ENCODE results near the gene OTULIN. TPM values are rescaled to one million over a fixed set of nuclear protein-coding genes. Genes with fewer than 3 reads are reported as not detected.

OTULIN gene
- total RNA-seq, 3 donors from 2014 or later, result 46.4 to 64.8 (median 50.1) TPM

DNA sequence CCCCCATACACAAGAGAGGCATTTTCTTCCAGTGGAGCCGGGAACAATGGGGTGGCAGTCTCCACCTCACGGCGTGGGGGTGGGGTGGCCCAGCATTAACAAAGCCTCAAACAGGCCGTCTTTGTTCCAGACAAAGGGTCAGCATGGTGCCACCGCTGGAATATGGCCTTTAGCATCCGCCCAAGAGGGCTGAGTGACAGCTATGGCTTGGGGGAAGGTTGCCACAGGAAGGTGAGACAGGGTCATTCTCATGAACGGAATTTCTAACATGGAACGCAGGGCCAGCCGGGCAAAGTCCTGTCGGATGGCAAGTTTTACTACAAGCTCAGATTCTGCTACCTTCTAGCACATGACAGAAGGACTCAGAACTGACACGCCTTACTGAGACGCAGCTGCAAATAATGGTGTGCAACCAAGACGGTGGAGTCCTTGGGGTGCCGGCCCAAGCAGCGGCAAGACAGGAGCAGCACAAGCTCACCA is 64.0 kb downstream of the OTULIN start:
- H3K4me3 Mint-ChIP-seq, result no peak overlapping the region
- ATAC-seq (no peak), DNase-seq (no peak)
- H3K9me3 Mint-ChIP-seq, result no peaks in the 10 kb centered on the region
- peaks cover 8% of the 10 kb centered on the region for H3K4me1 Mint-ChIP-seq (ENCODE audit: low read depth)
- H3K27me3 Mint-ChIP-seq (ENCODE audit: low read depth), result no peaks in the 10 kb centered on the region
- peaks cover 19% of the 10 kb centered on the region for H3K36me3 Mint-ChIP-seq (ENCODE audit: insufficient read depth)

DNA sequence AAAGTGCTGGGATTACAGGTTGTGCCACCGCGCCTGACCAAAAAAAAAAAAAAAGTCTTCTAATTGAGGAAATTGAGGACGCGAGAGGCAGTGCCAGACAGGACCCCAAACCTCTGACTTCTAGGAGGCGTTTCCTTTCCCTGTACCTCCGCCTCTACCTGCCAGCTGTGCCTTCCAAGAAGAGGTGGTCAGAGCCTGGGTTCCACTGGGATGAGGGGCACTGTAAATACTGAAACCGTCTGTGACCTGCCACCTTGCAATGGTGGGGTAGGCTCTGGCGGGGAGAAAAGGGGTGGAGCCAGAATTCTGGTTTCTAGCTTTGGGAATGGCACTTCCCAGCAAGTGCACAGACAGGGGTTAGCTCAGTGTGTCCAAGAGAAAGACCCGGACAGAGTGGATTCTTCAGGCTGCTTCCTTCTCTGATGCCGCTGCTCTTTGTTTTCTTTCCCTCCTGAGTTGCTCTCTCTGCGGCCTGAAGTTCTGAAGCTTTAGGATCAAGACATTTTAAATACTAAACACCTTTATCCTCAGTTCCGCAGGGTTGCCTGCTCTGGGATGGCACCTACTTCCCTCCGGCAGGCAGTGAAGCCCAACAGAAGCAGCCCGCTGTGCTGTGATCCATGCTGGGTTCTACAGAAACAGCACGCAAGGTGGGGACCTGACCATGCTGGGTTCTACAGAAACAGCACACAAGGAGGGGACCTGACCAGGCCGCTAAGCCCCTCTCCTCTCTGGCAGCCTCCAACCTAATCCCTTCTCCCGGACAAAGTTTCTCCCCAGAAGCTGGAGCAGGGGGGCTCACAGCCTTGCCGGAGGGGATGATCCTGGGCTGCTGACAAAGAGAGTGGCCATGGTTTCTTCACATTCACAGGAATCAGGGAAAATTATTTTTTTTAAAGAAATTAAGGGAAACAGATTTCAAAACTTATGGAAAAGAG is 65.2 kb downstream of the OTULIN start:
- H3K4me1 Mint-ChIP-seq (ENCODE audit: low read depth), result peaks cover 6% of the 10 kb centered on the region
- H3K27me3 Mint-ChIP-seq (ENCODE audit: low read depth), result no peaks in the 10 kb centered on the region
- H3K36me3 Mint-ChIP-seq (ENCODE audit: insufficient read depth), result peaks cover 22% of the 10 kb centered on the region
- H3K9me3 Mint-ChIP-seq, result no peaks in the 10 kb centered on the region
- no peak for ATAC-seq
- H3K4me3 Mint-ChIP-seq, result no peak overlapping the region
- no peak for DNase-seq

DNA sequence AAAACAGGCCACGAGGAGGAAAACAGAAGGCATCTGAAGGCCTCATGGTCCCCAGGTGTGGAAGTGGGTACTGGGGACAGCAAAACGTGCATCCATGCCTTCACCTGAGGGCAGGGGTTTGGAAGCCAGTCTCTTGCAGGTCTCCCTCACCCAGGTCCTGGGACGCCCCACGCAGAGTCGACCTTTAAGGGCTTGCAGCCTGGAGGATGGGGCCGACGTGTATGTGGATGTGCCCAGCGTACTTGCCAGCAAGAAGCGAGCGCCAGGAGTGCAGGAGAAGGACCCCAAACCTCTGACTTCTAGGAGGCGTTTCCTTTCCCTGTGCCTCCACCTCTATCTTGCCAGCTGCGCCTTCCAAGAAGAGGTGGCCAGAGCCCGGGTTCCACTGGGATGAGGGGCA is 65.9 kb downstream of the OTULIN start:
- no peak for DNase-seq
- H3K4me1 Mint-ChIP-seq (ENCODE audit: low read depth), result peaks cover 6% of the 10 kb centered on the region
- no peak for ATAC-seq
- H3K9me3 Mint-ChIP-seq, result no peaks in the 10 kb centered on the region
- H3K36me3 Mint-ChIP-seq (ENCODE audit: insufficient read depth), result peaks cover 19% of the 10 kb centered on the region
- no peaks in the 10 kb centered on the region for H3K27me3 Mint-ChIP-seq (ENCODE audit: low read depth)
- no peak overlapping the region for H3K4me3 Mint-ChIP-seq

DNA sequence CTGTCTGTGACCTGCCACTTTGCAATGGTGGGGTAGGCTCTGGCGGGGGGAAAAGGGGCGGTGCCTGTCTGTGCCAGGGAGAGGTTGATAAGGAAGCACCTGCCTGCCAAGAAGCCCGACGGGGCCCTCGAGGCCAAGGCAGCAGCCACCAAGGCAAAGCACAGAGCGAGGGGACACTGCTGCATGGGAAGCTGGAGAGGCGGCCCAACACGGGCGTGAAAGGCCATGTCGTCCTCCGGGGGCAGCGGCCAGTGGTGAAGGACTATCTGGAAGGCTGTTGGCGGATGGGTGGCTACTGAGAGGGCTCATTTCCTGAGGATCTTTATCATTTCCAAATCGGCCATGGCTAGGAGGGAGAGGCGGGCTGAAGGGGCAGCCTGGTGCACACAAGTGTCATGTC is 66.4 kb downstream of the OTULIN start:
- ATAC-seq (no peak), DNase-seq (no peak)
- Mint-ChIP-seq H3K27me3 (ENCODE audit: low read depth) (no peaks in the 10 kb centered on the region), H3K4me1 (ENCODE audit: low read depth) (peaks cover 6% of the 10 kb centered on the region), H3K4me3 (no peak overlapping the region), H3K9me3 (no peaks in the 10 kb centered on the region), H3K36me3 (ENCODE audit: insufficient read depth) (peaks cover 19% of the 10 kb centered on the region)

DNA sequence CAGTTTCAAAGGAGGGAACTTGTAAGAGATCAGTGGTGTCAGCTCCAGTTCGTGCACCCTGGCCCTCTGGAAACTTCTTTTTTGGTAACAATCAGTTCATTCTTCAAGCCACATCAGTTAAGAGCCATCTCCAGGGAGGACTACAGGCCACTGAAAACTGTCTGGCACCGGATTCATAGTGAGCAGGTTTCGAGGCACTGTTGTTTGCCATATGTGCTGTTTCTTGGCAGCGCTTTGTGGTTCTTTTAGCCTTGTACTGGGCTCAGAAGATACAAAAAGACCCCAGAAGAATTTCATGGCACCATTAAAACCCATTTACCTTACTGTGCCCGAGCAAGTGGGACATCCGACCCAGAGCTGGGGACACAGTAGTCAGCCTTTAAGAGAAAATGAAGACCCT is 68.5 kb downstream of the OTULIN start:
- ATAC-seq (no peak), DNase-seq (no peak)
- H3K27me3 Mint-ChIP-seq (ENCODE audit: low read depth), result no peaks in the 10 kb centered on the region
- H3K9me3 Mint-ChIP-seq, result no peaks in the 10 kb centered on the region
- H3K4me3 Mint-ChIP-seq, result no peak overlapping the region
- no peaks in the 10 kb centered on the region for H3K4me1 Mint-ChIP-seq (ENCODE audit: low read depth)
- peaks cover 17% of the 10 kb centered on the region for H3K36me3 Mint-ChIP-seq (ENCODE audit: insufficient read depth)

DNA sequence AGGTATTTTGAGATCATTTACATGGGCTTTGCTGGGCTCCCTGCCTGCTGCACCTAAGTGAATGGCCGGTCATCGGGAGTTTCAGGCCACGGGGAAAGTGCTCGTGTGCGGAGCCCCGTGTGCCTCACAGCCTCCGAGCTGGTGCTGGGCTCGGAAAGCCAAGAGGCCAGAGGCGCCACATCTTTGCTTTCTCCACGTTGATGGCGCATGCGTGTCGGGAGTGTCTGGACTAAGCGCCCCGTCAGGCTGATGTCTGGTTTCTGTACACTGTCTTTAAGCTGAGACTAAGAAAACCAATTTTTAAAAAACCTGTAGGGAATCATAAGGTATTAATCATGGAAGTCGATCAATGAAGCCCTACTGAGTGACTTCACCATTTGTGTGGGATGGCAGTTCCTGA is 69.1 kb downstream of the OTULIN start:
- H3K4me3 Mint-ChIP-seq, result no peak overlapping the region
- H3K27me3 Mint-ChIP-seq (ENCODE audit: low read depth), result no peaks in the 10 kb centered on the region
- DNase-seq (no peak), ATAC-seq (no peak)
- no peaks in the 10 kb centered on the region for H3K4me1 Mint-ChIP-seq (ENCODE audit: low read depth)
- no peaks in the 10 kb centered on the region for H3K9me3 Mint-ChIP-seq
- peaks cover 19% of the 10 kb centered on the region for H3K36me3 Mint-ChIP-seq (ENCODE audit: insufficient read depth)

DNA sequence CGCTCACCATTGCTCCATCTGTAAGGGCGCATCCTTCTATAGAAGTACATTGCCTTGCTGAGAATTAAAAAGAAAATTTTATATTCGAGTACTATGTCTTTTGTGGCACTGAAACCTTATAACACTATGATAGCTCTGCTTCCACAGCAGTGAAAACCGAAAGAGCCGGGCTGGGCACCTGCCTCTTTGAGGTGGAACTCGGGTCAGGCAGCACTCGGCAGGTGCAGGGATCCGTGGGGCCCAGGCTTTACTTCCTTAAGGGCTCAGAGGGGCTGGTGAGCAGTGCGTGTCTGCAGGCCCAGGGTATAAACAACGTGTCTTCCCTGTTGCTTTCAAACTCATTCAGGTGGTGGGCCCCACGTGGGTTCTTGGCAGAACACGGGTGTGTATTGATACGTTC is 69.9 kb downstream of the OTULIN start:
- Mint-ChIP-seq H3K4me3 (no peak overlapping the region), H3K4me1 (ENCODE audit: low read depth) (no peaks in the 10 kb centered on the region), H3K9me3 (no peaks in the 10 kb centered on the region), H3K36me3 (ENCODE audit: insufficient read depth) (peaks cover 21% of the 10 kb centered on the region), H3K27me3 (ENCODE audit: low read depth) (no peaks in the 10 kb centered on the region)
- ATAC-seq (no peak), DNase-seq (no peak)

DNA sequence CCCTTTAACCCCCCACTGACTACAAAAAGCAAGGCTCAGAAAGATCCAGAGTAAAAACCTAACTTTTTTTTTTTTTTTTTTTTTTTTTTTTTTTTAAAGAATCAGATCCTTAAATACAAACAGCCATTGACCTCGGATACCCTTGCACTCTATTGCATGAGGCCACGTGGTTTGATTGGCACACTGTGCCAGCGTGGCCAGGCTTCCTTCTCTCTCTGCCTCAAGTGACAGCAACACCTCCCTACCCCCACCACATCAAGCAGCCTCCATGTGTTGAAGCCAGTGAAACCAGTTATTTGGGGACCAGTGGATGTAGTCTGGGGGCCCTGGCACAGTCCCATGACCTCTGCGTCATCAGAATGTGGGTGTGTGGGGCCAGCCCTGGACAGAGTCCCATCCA is 71.4 kb downstream of the OTULIN start:
- no peak for ATAC-seq
- H3K9me3 Mint-ChIP-seq, result no peaks in the 10 kb centered on the region
- H3K36me3 Mint-ChIP-seq (ENCODE audit: insufficient read depth), result peaks cover 20% of the 10 kb centered on the region
- H3K4me1 Mint-ChIP-seq (ENCODE audit: low read depth), result no peaks in the 10 kb centered on the region
- no peaks in the 10 kb centered on the region for H3K27me3 Mint-ChIP-seq (ENCODE audit: low read depth)
- no peak for DNase-seq
- no peak overlapping the region for H3K4me3 Mint-ChIP-seq

DNA sequence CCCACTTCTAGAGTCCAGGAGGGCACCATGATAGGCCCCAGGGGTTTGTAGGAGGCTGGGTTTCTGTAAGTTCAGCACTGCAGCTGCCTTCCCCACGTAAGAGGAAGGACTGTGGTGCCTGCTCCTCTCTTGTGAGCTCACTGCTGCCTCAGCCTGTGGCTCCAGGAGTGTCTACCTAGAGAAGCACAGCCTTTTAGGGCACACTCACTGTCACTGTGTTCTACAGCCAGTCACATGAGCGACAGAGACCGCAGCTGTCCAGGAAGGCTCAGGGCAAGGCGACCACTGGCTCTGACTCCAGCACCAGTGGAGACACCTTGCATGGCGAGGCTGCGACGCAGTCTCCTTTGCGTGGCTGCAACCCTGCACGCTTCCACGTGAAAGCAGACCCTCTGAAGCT is 72.8 kb downstream of the OTULIN start:
- no peaks in the 10 kb centered on the region for H3K9me3 Mint-ChIP-seq
- H3K27me3 Mint-ChIP-seq (ENCODE audit: low read depth), result no peaks in the 10 kb centered on the region
- peaks cover 27% of the 10 kb centered on the region for H3K36me3 Mint-ChIP-seq (ENCODE audit: insufficient read depth)
- H3K4me1 Mint-ChIP-seq (ENCODE audit: low read depth), result peaks cover 4% of the 10 kb centered on the region
- ATAC-seq (no peak), DNase-seq (no peak)
- H3K4me3 Mint-ChIP-seq, result no peak overlapping the region

DNA sequence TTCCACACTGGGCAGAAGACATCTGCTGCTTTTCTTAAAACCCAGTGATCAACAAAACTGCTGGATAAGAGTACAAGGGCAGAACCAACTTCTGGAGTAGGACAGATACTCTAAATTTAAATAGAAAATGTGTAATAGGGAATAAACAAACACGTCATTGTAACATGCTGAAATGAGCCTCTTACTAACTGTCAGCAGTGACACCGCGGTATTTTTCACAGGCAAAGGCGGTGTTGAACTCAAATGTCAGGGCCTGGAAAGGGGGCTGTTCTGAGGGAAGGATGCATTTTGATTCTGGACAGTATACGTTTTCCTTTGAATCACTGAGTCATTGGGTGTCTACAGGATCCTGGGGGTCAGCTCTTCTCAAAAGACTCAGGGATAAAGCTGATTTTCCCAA is 73.5 kb downstream of the OTULIN start:
- no peaks in the 10 kb centered on the region for H3K9me3 Mint-ChIP-seq
- H3K4me1 Mint-ChIP-seq (ENCODE audit: low read depth), result peaks cover 8% of the 10 kb centered on the region
- H3K27me3 Mint-ChIP-seq (ENCODE audit: low read depth), result no peaks in the 10 kb centered on the region
- H3K4me3 Mint-ChIP-seq, result no peak overlapping the region
- DNase-seq (no peak), ATAC-seq (no peak)
- peaks cover 30% of the 10 kb centered on the region for H3K36me3 Mint-ChIP-seq (ENCODE audit: insufficient read depth)

DNA sequence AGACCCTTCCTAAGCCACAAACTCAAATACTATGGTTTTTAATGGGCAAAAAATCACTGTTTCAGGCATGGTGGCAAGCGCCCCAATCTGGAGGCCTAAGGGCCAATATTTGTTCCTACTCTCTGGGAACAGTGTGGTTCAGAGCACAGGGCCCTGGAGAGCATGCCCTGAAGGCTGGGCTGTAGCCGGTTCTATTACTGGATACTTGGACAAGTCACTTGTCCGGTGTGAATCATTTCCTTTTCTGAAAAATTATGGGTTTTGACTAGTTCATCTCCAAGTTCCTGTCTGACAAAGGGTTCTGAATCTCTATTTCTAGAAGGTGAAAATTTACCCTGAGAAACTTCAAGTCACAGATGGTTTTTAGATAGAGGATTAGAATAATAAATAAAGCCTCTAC is 75.0 kb downstream of the OTULIN start:
- Mint-ChIP-seq H3K27me3 (ENCODE audit: low read depth) (no peaks in the 10 kb centered on the region), H3K9me3 (no peaks in the 10 kb centered on the region), H3K36me3 (ENCODE audit: insufficient read depth) (peaks cover 29% of the 10 kb centered on the region), H3K4me1 (ENCODE audit: low read depth) (peaks cover 11% of the 10 kb centered on the region), H3K4me3 (no peak overlapping the region)
- DNase-seq (no peak), ATAC-seq (no peak)

DNA sequence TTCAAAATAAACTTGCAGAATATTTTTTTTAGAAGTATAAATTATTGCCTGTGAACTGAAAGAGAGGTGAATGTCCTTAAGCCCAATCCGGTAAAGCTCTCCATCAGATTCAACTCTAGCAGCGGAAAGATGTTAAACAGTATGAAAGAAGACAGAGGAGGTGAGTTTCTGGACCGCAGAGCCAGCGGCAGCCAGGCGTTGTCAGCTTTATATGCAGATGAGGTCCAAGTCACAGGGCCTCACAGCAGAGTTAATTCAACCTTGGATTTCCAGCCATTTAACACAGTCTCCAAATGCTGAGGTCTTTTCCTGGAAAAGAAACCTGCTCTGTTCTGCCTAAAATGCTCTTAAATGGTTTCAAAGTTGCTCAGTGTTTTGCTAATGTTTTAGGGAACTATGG is 75.5 kb downstream of the OTULIN start:
- no peak for ATAC-seq
- no peak overlapping the region for H3K4me3 Mint-ChIP-seq
- H3K27me3 Mint-ChIP-seq (ENCODE audit: low read depth), result no peaks in the 10 kb centered on the region
- DNase-seq, result no peak
- peaks cover 11% of the 10 kb centered on the region for H3K4me1 Mint-ChIP-seq (ENCODE audit: low read depth)
- H3K36me3 Mint-ChIP-seq (ENCODE audit: insufficient read depth), result peaks cover 29% of the 10 kb centered on the region
- no peaks in the 10 kb centered on the region for H3K9me3 Mint-ChIP-seq

DNA sequence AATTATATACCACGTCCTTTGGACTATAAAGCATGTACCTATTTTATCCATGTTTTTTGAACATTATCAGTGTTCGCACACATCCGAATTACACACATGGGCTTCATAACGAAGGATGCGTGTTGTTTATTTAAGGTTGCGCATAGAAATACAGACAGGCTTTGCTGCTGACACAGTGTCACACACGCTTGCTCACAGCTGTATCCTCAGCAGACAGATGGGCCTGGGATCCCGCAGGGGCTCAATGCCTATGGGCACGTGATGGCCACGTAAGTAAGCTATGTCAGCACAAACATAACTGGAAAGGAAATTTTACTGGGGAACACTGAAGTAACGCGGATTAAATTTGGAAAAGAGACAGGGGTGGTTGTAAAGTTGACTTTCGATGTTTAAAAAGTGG is 76.6 kb downstream of the OTULIN start:
- Mint-ChIP-seq H3K4me3 (no peak overlapping the region), H3K9me3 (no peaks in the 10 kb centered on the region), H3K27me3 (ENCODE audit: low read depth) (no peaks in the 10 kb centered on the region), H3K4me1 (ENCODE audit: low read depth) (peaks cover 17% of the 10 kb centered on the region), H3K36me3 (ENCODE audit: insufficient read depth) (peaks cover 33% of the 10 kb centered on the region)
- ATAC-seq (no peak), DNase-seq (no peak)

DNA sequence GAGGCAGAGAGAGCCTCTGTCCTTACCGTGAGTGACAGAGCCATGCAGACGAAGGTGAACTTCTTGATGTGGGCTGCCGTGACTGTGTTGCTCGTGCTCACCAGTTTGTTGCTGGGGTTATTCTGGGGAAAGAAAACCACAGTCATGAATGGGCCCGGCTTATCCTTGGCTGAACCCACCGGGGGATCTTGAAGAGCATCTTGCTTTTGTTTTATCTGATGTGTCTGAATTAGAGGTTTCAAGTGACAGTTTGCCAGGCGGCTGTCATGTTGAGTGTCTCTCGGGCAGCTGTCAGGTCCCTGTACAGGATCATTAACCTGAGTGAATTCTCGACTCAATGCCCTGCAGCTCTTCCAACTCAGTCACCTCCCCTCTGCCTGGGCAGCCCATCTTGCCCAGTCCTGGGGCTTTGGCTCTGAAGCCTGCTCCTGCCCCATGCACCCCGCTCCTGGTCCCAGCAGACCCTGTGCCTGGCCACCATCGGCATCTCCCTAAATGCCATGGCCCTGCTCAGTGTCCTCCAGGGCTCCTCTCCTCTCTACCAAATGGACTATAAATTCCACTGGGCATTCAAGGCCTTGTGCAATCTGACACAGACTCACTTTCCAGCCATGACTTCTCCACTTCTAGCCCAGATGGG is 77.4 kb downstream of the OTULIN start:
- ATAC-seq, result peak; percentile 56 to 60
- H3K36me3 Mint-ChIP-seq (ENCODE audit: insufficient read depth), result peaks cover 34% of the 10 kb centered on the region
- no peak overlapping the region for H3K4me3 Mint-ChIP-seq
- DNase-seq, result no peak
- no peaks in the 10 kb centered on the region for H3K27me3 Mint-ChIP-seq (ENCODE audit: low read depth)
- H3K9me3 Mint-ChIP-seq, result no peaks in the 10 kb centered on the region
- H3K4me1 Mint-ChIP-seq (ENCODE audit: low read depth), result peaks cover 17% of the 10 kb centered on the region

DNA sequence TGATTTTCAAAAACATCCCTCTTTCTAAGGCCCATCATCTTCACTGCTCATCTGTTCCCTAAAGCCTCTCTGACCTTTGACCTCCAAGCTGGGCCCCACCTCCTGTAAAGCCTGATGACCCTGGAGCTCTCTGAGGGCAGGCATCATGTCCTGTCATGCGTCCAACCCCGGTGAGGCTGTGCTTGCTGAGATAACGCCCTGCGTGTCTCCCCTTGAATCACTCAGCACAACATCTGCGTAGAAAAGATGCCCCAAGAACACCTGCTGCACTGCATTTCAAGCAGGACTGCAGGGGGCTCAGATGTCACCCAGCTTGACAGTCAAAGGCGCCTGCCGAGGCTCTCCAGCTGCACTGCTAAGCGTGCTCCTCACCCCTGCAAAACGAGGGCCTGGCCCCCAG is 78.0 kb downstream of the OTULIN start:
- no peaks in the 10 kb centered on the region for H3K27me3 Mint-ChIP-seq (ENCODE audit: low read depth)
- peaks cover 17% of the 10 kb centered on the region for H3K4me1 Mint-ChIP-seq (ENCODE audit: low read depth)
- no peak overlapping the region for H3K4me3 Mint-ChIP-seq
- H3K9me3 Mint-ChIP-seq, result no peaks in the 10 kb centered on the region
- DNase-seq, result no peak
- no peak for ATAC-seq
- H3K36me3 Mint-ChIP-seq (ENCODE audit: insufficient read depth), result peaks cover 35% of the 10 kb centered on the region

Measured in activated T-cell treated with anti-CD3 and anti-CD28 coated beads, Interleukin-2, amount 50 U/mL, for 4 hours (primary cell).